ENCODE measurements around the gene FBXO47. TPM values are rescaled to one million over a fixed set of nuclear protein-coding genes. Genes with fewer than 3 reads are reported as not detected.
"Not testable (repeated sequence)": the region's sequence is repeated elsewhere in the genome, so short reads cannot be mapped to it uniquely, and the experiment has no call there.

FBXO47 gene
- polyA plus RNA-seq, 3 donors, result not detected

DNA sequence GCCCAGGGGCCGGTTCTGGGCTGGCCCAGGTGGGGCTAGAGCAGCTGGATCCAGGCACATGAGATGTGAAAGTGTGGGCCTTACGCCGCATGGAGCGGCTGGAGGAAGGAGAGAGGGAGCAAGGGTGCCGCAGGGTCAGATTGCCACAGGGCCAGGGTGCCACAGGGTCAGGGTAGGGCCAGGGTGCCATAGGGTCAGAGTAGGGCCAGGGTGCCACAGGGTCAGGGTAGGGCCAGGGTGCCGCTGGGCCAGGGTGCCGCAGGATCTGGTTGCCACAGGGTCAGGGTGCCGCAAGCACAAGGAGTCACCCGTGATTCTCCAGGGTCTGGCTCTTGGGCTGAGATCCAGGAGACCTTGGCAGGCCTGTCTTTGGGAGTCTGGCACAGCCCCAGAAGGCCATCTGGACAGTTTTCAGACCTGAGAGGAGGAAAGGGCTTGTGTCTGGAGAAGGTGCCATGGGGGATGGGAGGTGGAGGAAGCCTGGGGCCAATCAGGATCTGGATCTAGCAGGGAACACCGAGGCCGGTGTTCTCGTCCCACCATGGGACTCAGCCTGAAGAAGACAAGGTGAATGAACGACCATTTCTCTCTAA lies 54.9 kb downstream of the FBXO47 start:
- DNase-seq, result no peak
- Mint-ChIP-seq H3K36me3 (peaks cover 59 to 98% of the 10 kb centered on the region in 2 donors), H3K4me1 (peaks cover 2% of the 10 kb centered on the region), H3K9me3 (no peaks in the 10 kb centered on the region), H3K27me3 (ENCODE audit: low read depth in 3 of 3) (peaks cover 0 to 4% (median 0%) of the 10 kb centered on the region in 3 donors), H3K4me3 (no peak overlapping the region), H3K27ac (peak overlapping the region in 3 of 7 donors; percentile 58 to 72 (median 66))
- TF ChIP-seq, protein P1, sequence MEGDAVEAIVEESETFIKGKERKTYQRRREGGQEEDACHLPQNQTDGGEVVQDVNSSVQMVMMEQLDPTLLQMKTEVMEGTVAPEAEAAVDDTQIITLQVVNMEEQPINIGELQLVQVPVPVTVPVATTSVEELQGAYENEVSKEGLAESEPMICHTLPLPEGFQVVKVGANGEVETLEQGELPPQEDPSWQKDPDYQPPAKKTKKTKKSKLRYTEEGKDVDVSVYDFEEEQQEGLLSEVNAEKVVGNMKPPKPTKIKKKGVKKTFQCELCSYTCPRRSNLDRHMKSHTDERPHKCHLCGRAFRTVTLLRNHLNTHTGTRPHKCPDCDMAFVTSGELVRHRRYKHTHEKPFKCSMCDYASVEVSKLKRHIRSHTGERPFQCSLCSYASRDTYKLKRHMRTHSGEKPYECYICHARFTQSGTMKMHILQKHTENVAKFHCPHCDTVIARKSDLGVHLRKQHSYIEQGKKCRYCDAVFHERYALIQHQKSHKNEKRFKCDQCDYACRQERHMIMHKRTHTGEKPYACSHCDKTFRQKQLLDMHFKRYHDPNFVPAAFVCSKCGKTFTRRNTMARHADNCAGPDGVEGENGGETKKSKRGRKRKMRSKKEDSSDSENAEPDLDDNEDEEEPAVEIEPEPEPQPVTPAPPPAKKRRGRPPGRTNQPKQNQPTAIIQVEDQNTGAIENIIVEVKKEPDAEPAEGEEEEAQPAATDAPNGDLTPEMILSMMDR (IDR thresholded peaks at IDR 0.05), result no peak
- peaks cover 56% of the 10 kb centered on the region for H3K79me2 ChIP-seq (ENCODE audit: insufficient read depth, low read length)
- H3K4me2 ChIP-seq (replicated peaks; ENCODE audit: extremely low read depth, low read length, poor library complexity, severe bottlenecking), result no peak overlapping the region
- H4K20me1 ChIP-seq (ENCODE audit: insufficient read depth, low read length), result peaks cover 98% of the 10 kb centered on the region
- WGBS (ENCODE audit: insufficient coverage), result 99% methylated on average over 12 of the region's 13 CpGs
- H2AFZ ChIP-seq (ENCODE audit: insufficient read depth, low read depth, low read length, poor library complexity, severe bottlenecking), result no peak overlapping the region
- H3K9me3 ChIP-seq (replicated peaks in 1 of 2; ENCODE audit: control insufficient read depth in 1 of 2, insufficient read depth in 1 of 2, low read length in 2 of 2), result no peaks in the 10 kb centered on the region
- H3K27ac ChIP-seq (ENCODE audit: low read depth in 1 of 2, low read length in 2 of 2), result peak overlapping the region in 1 of 2 donors; percentile 45
- no peaks in the 10 kb centered on the region for H3K27me3 ChIP-seq (ENCODE audit: control insufficient read depth in 2 of 2, insufficient read depth in 2 of 2, low read length in 2 of 2)
- H3K36me3 ChIP-seq (replicated peaks in 1 of 2; ENCODE audit: control insufficient read depth in 1 of 2, insufficient read depth in 2 of 2, low read length in 2 of 2), result peaks cover 83 to 100% of the 10 kb centered on the region in 2 donors
- intact Hi-C loops (cut with micrococcal nuclease), result loop anchor here in 1 of 2 donors (5.0 kb wide), 1 partner anchor 50 kb away; no protein-coding TSS in a partner anchor
- H3K4me1 ChIP-seq (ENCODE audit: control insufficient read depth in 1 of 2, insufficient read depth in 2 of 2, low read length in 2 of 2), result peaks cover 0 to under 1% of the 10 kb centered on the region in 2 donors
- no peak overlapping the region for H3K9ac ChIP-seq (ENCODE audit: insufficient read depth, low read length, poor library complexity, severe bottlenecking)
- H3K4me3 ChIP-seq (replicated peaks in 1 of 3; ENCODE audit: low read depth in 2 of 3, low read length in 3 of 3), result no peak overlapping the region

DNA sequence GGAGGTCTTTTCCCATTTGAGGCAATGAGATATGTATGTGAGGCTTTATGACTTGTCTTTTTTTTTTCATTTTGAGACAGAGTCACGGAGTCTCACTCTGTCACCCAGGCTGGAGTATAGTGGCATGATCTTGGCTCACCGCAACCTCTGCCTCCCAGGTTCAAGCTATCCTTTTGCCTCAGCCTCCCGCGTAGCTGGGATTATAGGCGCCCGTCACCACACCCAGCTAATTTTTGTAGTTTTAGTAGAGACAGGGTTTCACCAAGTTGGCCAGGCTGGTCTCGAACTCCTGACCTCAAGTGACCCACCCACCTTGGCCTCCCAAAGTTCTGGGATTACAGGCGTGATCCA lies 55.5 kb downstream of the FBXO47 start:
- peak overlapping the region in 3 of 7 donors; percentile 35 to 72 (median 69) for H3K27ac Mint-ChIP-seq
- H3K79me2 ChIP-seq (ENCODE audit: insufficient read depth, low read length), result peaks cover 62% of the 10 kb centered on the region
- DNase-seq, result not testable (repeated sequence)

More for the DNA sequence above, 55.5 kb downstream of the FBXO47 start:
- H3K9ac ChIP-seq (ENCODE audit: insufficient read depth, low read length, poor library complexity, severe bottlenecking); H3K4me2 ChIP-seq (replicated peaks; ENCODE audit: extremely low read depth, low read length, poor library complexity, severe bottlenecking); H2AFZ ChIP-seq (ENCODE audit: insufficient read depth, low read depth, low read length, poor library complexity, severe bottlenecking); H3K27me3 ChIP-seq (ENCODE audit: control insufficient read depth in 2 of 2, insufficient read depth in 2 of 2, low read length in 2 of 2); H3K9me3 ChIP-seq (replicated peaks in 1 of 2; ENCODE audit: control insufficient read depth in 1 of 2, insufficient read depth in 1 of 2, low read length in 2 of 2); H3K4me3 Mint-ChIP-seq; H3K27me3 Mint-ChIP-seq (ENCODE audit: low read depth in 3 of 3); H3K4me3 ChIP-seq (replicated peaks in 1 of 3; ENCODE audit: low read depth in 2 of 3, low read length in 3 of 3); H3K9me3 Mint-ChIP-seq; H3K4me1 Mint-ChIP-seq; H3K4me1 ChIP-seq (ENCODE audit: control insufficient read depth in 1 of 2, insufficient read depth in 2 of 2, low read length in 2 of 2): not testable (repeated sequence)
- intact Hi-C loops (cut with micrococcal nuclease), result loop anchor here in 1 of 2 donors (5.0 kb wide), 1 partner anchor 51 kb away; no protein-coding TSS in a partner anchor
- H4K20me1 ChIP-seq (ENCODE audit: insufficient read depth, low read length), result peaks cover 98% of the 10 kb centered on the region
- WGBS (ENCODE audit: insufficient coverage), result 100% methylated on average over 4 of the region's 8 CpGs
- peak overlapping the region in 1 of 2 donors; percentile 33 for H3K27ac ChIP-seq (ENCODE audit: low read depth in 1 of 2, low read length in 2 of 2)
- peaks cover 55 to 94% of the 10 kb centered on the region in 2 donors for H3K36me3 Mint-ChIP-seq
- peaks cover 77 to 99% of the 10 kb centered on the region in 2 donors for H3K36me3 ChIP-seq (replicated peaks in 1 of 2; ENCODE audit: control insufficient read depth in 1 of 2, insufficient read depth in 2 of 2, low read length in 2 of 2)

All from CD14-positive monocyte (primary cell).